Inferior parietal cortex (tissue), 1 donor: ENCODE results near the gene ADPGK.
A peak's percentile ranks its signal among the peaks of the same experiment; 100 is the strongest.
"Not testable (repeated sequence)": the region's sequence is repeated elsewhere in the genome, so short reads cannot be mapped to it uniquely, and the experiment has no call there.

Experiments
- DNase-seq: peaks from one replicate; pipeline ENCODE4 v3.0.0-alpha.2; 2016; ENCODE audit errors: extremely low spot score

The ADPGK gene

GRCh38 chr15:72783640-72784455, at the start of gene ADPGK:
Gene ADPGK, minus strand, starts transcription at chr15:72783758. Its CDS starts 67 bp downstream, at chr15:72783691.
- peak; percentile 94 for DNase-seq

GRCh38 chr15:72827226-72827625, 43.7 kb upstream of the ADPGK start:
- DNase-seq: peak; percentile 58

DNA sequence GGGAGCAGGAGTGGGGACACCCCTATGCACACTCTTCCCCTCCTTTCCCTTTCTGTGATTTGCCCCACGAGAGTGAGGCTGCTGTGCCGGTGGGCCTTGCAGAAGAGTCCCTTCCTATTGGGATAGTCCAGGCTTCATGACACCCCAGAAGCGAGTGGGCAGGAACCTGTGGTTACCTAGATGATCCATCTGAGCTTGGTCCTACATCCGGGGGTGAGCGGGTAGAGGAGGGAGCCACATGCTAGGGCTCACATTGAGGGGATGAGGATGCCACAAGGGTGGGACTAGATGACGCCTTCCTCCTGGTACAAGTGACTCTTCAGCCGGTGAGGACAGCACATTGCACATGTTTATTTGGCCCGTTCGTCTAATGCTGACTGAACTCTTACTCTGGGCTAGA, 43.1 kb upstream of the ADPGK start:
- DNase-seq: no peak

DNA sequence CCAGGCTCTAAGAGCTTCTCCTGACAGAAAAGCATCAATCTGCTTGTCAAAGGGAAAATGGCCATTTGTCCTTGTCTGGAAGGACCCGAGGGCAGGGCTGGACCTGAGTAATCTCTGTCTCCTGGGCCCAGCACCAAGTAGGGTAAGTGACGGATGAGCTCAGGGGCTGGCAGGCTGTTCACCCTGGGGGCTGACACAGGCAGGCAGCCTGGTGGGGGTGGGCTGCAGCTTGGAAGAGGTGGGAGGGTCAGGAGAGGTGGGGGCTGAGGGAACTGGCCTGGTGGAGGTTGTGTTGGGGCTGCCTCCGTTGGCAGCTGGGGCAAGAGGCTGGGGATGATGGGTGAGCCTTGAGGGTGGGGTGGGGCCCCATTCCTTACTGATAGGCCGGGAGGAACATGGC, 42.3 kb upstream of the ADPGK start:
- no peak for DNase-seq

DNA sequence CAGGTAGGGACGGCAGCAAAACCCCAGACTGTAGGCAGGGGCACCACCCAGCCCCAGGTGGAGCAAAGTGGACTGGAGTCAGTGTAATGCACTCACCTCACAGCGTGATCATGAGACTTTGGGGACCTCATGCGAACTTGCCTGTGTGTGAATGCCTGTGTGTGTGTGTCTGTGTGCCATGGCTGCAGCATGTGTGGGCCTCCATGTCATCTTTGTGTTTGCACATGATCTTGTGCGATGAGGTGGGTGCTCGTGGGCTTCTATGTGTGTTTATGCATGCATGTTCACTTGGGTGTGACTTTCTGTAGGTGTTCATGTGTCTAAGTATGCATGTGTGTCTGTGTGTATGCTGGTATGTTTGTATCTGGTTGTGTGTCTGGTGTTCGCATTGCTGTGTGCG, 41.2 kb upstream of the ADPGK start:
- DNase-seq: no peak

DNA sequence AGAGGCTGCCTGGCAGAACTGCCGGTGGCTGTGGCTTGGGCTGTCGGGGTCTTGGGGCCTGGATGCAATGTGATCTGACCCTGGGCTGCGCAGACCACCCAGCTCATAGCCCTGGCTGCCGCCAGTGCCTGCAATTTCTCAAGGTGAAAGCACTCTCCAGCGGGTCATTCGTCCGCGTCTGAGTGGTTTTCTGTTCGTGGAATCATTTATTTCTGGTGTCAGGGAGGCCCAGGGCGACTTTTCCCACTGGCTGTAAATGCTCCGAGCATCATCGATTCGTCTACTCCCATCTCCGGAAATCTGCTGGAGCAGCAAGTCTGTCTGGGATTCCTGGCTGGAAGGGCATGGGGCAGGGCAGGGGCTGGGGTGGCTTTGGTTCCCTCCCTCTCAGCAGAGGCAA, 40.6 kb upstream of the ADPGK start:
- DNase-seq: no peak

- no peak for DNase-seq
These were observed 36.7 kb upstream of the ADPGK start for GRCh38 chr15:72820278-72820677.

GRCh38 chr15:72818632-72819031, 35.1 kb upstream of the ADPGK start:
- DNase-seq: no peak

- DNase-seq: no peak
These were observed 29.9 kb upstream of the ADPGK start for GRCh38 chr15:72813345-72814004.

- DNase-seq: no peak
These were observed 25.8 kb upstream of the ADPGK start for GRCh38 chr15:72809329-72809728.

GRCh38 chr15:72807346-72807745, 23.8 kb upstream of the ADPGK start:
- not testable (repeated sequence) for DNase-seq

DNA sequence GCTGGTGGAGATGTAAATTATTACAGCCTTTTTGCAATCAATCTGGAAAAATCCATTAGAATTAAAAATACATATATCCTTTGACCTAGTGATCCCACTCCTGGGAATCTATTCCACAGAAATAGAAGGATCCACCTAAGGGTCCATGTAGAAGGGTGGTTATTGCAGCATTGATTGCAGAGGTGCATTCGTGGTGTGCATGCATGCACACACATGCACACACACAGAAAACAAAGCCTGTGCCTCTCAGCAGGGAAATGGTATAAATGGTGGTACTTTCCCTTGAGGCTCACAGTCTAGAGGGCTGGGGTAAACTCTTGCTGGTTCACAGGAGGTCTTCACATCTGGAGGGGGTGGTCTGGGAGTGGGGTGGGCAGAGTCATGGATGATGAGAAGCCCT, 19.4 kb upstream of the ADPGK start:
- DNase-seq: no peak

DNA sequence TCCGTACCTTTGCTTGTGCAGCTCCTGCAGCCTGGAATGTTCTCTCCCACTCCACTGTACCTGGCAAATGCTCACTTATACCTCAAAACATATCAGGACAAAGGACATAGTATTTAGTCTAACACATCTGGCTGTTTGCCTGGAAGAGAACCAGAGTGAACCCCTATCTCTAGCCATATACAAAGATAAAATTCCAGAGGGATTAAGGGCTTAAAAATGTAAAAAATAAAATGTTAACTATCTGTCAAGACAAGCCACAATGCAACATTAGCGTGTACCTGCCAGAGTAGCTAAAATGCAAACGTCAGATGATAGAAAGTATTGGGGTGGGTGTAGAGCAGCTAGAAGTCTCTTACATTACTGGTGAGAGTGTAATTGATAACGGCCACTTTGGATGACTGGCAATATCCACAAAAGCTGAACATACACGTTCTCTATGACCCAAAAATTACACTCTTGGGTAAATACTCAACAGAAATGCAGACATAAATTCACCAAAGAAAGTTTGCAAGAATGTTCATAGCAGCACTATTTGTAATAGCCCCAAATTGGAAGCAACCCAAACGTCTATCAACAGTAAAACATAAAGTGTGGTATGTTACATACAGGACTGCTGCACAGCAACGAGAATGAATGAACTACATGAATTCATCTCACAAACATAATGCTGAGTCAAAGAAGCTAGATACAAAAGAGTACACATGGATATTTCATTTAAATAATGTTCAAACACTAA, 18.2 kb upstream of the ADPGK start:
- DNase-seq: no peak

DNA sequence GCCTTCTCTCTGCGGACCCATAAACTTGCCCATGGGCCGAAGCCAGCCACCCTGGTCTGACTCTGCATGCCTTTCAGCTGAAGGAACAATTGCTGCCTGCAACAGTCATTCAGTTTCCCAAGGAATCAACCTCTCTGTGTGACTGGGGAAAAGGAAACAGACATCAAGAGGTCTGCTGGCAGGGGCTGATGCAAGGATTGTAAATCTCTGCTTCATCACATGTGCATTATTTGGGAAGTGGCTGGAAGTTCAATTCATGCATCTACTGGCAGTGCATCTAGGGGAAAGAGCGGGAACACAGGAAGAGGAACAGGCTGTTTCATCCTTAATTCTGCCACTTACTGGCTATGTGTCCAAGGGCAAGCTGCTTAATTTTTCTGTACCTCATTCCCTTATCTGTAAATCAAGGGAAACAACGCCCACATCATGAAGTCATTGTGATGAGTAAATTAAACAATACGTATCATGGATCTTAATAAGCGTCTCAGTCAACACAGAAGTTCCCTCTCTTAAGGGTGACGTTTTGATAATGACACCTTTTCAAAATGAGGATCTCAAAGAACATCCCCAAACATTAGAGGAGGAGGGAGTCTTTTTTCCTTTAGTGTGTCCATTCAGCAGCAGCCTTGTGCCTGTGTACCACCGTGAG, 17.4 kb upstream of the ADPGK start:
- no peak for DNase-seq

- DNase-seq: no peak
These were observed 14.3 kb upstream of the ADPGK start for GRCh38 chr15:72797834-72798233.

- DNase-seq: no peak
These were observed 13.8 kb upstream of the ADPGK start for GRCh38 chr15:72797338-72797689.

DNA sequence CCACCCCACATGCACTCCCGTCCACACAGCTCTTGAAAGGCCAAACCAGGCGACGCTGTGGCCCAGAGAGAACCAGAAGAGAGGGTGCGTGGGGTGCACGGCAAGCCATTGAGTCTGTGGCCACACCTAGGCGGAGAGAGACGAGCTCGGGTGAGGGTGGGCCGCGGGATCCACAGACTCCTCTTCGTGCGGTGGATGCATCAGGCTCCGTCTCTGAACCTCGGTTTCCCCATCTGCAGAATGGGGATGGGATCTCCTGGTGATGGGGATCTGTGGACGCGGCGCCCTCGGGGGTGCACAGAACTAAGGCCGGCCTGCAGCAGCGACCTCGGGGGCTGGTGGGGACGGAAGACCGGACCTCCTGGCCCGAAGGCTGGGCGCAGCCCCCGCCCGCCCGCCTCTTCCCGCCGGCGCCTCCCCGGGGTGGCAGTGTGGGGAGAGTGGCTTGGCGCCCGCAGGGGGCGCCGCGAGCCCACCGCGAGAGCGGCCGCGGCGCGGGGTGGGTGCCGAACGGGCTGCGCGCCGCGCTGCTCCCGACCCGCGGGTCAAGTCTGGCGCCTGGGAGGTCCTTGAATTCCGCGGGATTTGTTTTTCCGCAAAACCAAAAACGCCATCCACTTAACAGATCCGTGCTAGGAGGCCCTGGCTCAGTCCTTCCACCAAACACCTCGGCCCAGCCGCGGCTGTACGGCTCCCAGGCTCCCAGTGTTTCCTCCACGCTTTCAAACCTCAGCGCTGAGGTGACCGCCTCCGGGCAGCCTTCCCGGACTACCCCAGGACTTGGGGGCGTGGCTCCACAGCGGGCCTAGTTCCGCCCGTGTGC, 13.2 kb upstream of the ADPGK start:
- DNase-seq: peak; percentile 52

DNA sequence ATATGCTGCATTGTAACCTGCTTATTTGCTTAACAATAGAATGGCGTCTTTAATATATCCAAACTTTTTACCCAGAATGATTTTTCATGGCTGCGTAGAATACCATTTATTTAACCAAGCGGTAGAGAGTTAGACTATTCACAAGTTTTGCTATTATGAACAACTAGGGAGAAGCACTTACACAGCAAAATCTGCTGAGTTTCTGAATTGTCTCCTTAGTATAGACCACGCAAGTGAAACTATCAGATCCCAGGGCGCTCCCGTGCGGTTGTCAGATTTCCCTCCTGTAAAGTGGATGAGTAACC, 12.6 kb upstream of the ADPGK start:
- DNase-seq: no peak

- no peak for DNase-seq
These were observed 10.5 kb upstream of the ADPGK start for GRCh38 chr15:72793766-72794660.

DNA sequence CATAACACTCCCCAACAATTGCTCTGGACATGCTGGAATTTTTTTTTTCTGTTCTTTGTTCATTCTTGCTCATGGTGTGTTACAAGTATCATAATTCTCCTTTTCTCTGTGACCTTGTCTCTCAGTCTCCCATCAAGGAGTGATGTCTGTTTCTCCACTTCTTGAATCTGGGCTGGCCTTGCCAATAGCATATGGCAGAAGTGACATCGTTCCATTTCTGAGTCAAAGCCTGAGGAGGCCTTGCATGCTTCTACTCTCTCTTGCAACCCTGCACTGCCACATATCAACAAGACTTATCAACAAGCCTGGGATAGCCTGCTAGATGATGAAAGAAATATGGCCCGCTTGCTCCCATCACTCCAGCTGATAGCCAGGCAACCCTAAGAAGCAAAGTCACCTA, 8.9 kb upstream of the ADPGK start:
- DNase-seq: no peak
